Measurements from ENCODE around the gene CACNG5. TPM values are rescaled to one million over a fixed set of nuclear protein-coding genes. Genes with fewer than 3 reads are reported as not detected.
A peak's percentile ranks its signal among the peaks of the same experiment; 100 is the strongest.

CACNG5 gene
- total and polyA plus RNA-seq, 3 donors from 2014 or later: 0.55 TPM; not detected in 2

DNA sequence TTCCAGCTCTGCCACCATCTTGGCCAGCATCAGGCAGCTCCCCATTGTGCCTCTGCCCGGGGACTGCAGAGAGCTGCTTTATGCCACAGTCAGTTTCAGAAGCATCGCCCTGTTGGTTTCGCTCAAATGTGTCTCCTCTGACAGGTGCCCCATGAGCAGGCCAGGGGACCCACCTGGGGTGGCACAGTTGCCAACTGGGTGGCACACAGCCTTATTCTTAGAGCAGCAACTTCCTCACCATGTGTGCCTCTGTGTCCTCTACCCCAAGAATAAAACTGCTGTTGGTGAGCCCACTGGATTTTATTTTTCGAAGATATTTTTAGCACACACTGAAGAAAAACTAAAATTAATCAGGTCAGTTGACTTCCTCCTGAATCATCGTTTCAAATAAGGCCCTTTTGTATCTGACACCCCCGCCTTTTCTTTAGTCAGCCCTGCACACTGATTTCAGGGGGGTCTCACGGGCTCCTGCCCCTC, 44.9 kb upstream of the CACNG5 start:
- TF ChIP-seq, protein P1, sequence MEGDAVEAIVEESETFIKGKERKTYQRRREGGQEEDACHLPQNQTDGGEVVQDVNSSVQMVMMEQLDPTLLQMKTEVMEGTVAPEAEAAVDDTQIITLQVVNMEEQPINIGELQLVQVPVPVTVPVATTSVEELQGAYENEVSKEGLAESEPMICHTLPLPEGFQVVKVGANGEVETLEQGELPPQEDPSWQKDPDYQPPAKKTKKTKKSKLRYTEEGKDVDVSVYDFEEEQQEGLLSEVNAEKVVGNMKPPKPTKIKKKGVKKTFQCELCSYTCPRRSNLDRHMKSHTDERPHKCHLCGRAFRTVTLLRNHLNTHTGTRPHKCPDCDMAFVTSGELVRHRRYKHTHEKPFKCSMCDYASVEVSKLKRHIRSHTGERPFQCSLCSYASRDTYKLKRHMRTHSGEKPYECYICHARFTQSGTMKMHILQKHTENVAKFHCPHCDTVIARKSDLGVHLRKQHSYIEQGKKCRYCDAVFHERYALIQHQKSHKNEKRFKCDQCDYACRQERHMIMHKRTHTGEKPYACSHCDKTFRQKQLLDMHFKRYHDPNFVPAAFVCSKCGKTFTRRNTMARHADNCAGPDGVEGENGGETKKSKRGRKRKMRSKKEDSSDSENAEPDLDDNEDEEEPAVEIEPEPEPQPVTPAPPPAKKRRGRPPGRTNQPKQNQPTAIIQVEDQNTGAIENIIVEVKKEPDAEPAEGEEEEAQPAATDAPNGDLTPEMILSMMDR (IDR thresholded peaks at IDR 0.05): no peak
- no peak for TF ChIP-seq POLR2A (IDR thresholded peaks at IDR 0.05)
- Histone ChIP-seq H3K27ac (peak overlapping the region in 1 of 2 donors; percentile 10), H3K4me3 (no peak overlapping the region), H3K9me3 (no peaks in the 10 kb centered on the region), H3K4me1 (peaks cover 3% of the 10 kb centered on the region), H3K27me3 (no peaks in the 10 kb centered on the region), H3K36me3 (ENCODE audit: low read depth, missing control alignments) (no peaks in the 10 kb centered on the region)
- intact Hi-C loops (cut with DNase I; ENCODE audit: low total_unique reads): no loop called here
- no peak for DNase-seq
- WGBS, 2 donors: 67 to 68% methylated on average over 7 of the region's 7 CpGs

DNA sequence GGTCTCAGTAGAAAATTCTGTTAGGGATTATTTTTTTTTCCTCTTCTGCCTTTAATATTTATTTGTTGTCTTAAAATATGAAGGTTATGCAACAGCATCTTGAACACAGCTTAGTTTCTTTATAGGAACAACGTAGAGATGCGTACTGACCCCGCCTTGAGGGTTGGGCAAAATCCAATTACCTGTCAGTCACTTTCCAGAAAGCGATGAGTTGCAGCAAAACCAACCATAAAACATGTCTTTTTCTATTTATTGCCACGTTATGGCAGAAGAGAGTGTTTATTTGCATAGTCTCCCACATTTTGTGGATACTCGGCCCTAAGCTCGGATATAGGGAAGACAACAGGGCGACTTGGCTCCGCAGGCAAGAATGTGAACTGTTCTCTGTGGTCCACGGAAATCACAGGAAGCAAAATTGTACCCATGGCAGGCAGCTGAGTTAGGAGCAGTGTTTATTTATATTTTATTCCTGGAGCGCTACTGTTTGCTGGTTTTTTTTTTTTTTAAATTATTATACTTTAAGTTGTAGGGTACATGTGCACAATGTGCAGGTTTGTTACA, 44.3 kb upstream of the CACNG5 start:
- no peaks in the 10 kb centered on the region for H3K9me3 ChIP-seq
- no peak overlapping the region for H3K4me3 ChIP-seq
- H3K27ac ChIP-seq: no peak overlapping the region
- intact Hi-C loops (cut with DNase I; ENCODE audit: low total_unique reads): no loop called here
- peaks cover 3% of the 10 kb centered on the region for H3K4me1 ChIP-seq
- DNase-seq: no peak
- H3K36me3 ChIP-seq (ENCODE audit: low read depth, missing control alignments): no peaks in the 10 kb centered on the region
- H3K27me3 ChIP-seq: no peaks in the 10 kb centered on the region
- 77 to 88% methylated on average over 11 of the region's 11 CpGs for WGBS, 2 donors
- TF ChIP-seq POLR2A (IDR thresholded peaks at IDR 0.05): no peak
- TF ChIP-seq, protein P1 (IDR thresholded peaks at IDR 0.05): no peak

DNA sequence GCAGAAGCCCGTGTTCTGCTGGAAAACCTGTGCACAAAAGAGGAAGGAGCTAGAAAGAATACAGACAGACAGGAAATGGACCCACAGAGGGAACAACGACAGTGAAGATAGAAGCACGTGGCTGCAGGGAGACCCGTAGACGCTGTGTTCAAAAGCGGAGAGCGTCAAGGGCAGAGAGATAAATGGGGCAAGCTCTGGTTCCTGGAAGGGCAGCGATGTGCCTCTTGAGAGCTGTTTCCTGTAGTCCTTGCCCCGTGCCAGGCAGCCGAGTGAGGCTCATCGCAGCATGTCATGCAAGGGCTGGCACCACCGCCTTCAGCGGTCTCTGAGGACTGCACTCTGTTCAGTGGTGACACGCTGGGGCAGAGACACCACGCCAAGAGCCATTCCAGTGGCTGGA, 43.6 kb upstream of the CACNG5 start:
- 82% methylated on average over 15 of the region's 15 CpGs for WGBS, 2 donors
- H3K4me3 ChIP-seq: no peak overlapping the region
- intact Hi-C loops (cut with DNase I; ENCODE audit: low total_unique reads): no loop called here
- peaks cover 3% of the 10 kb centered on the region for H3K4me1 ChIP-seq
- no peaks in the 10 kb centered on the region for H3K27me3 ChIP-seq
- H3K27ac ChIP-seq: no peak overlapping the region
- H3K9me3 ChIP-seq: no peaks in the 10 kb centered on the region
- H3K36me3 ChIP-seq (ENCODE audit: low read depth, missing control alignments): no peaks in the 10 kb centered on the region
- DNase-seq: no peak
- TF ChIP-seq, protein P1 (IDR thresholded peaks at IDR 0.05): no peak
- no peak for TF ChIP-seq POLR2A (IDR thresholded peaks at IDR 0.05)

DNA sequence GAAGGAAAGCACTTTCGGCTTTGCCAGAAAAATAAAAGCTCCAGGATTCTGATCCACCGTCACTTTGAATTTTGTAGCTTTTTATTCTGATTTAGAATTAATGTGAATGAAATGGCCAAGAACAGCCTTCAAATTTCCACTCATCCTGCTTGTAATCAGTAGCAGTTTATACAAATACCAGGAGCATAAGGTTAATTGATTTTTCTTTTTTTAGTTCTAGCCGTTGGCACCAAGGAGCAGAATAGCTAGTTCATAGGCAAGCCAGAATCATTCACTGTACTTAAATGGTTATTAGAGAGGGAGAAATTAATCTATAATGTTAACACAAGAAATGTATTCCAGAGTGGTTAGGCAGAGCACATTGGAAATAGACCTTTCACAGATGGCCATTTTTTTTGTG, 41.1 kb upstream of the CACNG5 start:
- H3K4me1 ChIP-seq: peaks cover 3% of the 10 kb centered on the region
- no peaks in the 10 kb centered on the region for H3K27me3 ChIP-seq
- intact Hi-C loops (cut with DNase I; ENCODE audit: low total_unique reads): no loop called here
- no peak for DNase-seq
- no peaks in the 10 kb centered on the region for H3K36me3 ChIP-seq (ENCODE audit: low read depth, missing control alignments)
- no peaks in the 10 kb centered on the region for H3K9me3 ChIP-seq
- H3K27ac ChIP-seq: no peak overlapping the region
- TF ChIP-seq, protein P1 (IDR thresholded peaks at IDR 0.05): no peak
- TF ChIP-seq POLR2A (IDR thresholded peaks at IDR 0.05): no peak
- WGBS, 2 donors: 90 to 92% methylated on average over 3 of the region's 3 CpGs
- H3K4me3 ChIP-seq: no peak overlapping the region

DNA sequence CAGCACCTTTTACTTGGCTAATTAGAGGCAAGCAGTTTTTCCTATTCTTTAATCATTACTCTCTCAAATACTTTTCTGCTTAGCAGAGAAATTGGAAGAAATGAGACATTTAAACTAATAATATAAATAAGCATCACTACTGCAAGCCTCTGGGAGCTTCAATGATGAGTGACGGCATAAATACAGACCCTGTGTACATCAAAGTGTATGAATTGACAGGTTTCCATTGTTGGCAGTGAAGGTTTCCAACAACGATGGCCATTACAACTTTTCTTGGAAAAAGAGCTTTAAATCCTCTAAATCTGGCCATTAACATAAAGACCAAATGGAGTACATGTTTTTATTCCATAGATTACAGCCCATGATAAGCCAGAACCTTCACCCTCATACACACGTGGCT, 39.4 kb upstream of the CACNG5 start:
- no peaks in the 10 kb centered on the region for H3K9me3 ChIP-seq
- 90 to 91% methylated on average over 3 of the region's 3 CpGs for WGBS, 2 donors
- TF ChIP-seq, protein P1 (IDR thresholded peaks at IDR 0.05): no peak
- no peak for TF ChIP-seq POLR2A (IDR thresholded peaks at IDR 0.05)
- no peaks in the 10 kb centered on the region for H3K4me1 ChIP-seq
- no peaks in the 10 kb centered on the region for H3K27me3 ChIP-seq
- no peaks in the 10 kb centered on the region for H3K36me3 ChIP-seq (ENCODE audit: low read depth, missing control alignments)
- H3K27ac ChIP-seq: no peak overlapping the region
- DNase-seq: no peak
- intact Hi-C loops (cut with DNase I; ENCODE audit: low total_unique reads): no loop called here
- H3K4me3 ChIP-seq: no peak overlapping the region
